ENCODE results near the gene BLM.

Gene BLM

GRCh38 chr15:90857883-90858443, 140.8 kb downstream of the BLM start:
- TF ChIP-seq ZFX (IDR thresholded peaks at IDR 0.05; ENCODE audit: borderline replicate concordance): no peak
- TF ChIP-seq, protein P1, sequence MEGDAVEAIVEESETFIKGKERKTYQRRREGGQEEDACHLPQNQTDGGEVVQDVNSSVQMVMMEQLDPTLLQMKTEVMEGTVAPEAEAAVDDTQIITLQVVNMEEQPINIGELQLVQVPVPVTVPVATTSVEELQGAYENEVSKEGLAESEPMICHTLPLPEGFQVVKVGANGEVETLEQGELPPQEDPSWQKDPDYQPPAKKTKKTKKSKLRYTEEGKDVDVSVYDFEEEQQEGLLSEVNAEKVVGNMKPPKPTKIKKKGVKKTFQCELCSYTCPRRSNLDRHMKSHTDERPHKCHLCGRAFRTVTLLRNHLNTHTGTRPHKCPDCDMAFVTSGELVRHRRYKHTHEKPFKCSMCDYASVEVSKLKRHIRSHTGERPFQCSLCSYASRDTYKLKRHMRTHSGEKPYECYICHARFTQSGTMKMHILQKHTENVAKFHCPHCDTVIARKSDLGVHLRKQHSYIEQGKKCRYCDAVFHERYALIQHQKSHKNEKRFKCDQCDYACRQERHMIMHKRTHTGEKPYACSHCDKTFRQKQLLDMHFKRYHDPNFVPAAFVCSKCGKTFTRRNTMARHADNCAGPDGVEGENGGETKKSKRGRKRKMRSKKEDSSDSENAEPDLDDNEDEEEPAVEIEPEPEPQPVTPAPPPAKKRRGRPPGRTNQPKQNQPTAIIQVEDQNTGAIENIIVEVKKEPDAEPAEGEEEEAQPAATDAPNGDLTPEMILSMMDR (IDR thresholded peaks at IDR 0.05): no peak

GRCh38 chr15:90859234-90860131, 142.3 kb downstream of the BLM start:
- no peak for TF ChIP-seq ZFX (IDR thresholded peaks at IDR 0.05; ENCODE audit: borderline replicate concordance)
- TF ChIP-seq, protein P1 (IDR thresholded peaks at IDR 0.05): no peak
- H3K27ac ChIP-seq: peak overlapping the region; percentile 86

More at GRCh38 chr15:90857883-90858443, 140.8 kb downstream of the BLM start:
- H3K27ac ChIP-seq: no peak overlapping the region

- TF ChIP-seq ZFX (IDR thresholded peaks at IDR 0.05; ENCODE audit: borderline replicate concordance): no peak
- TF ChIP-seq, protein P1 (IDR thresholded peaks at IDR 0.05): no peak
- peak overlapping the region; percentile 86 for H3K27ac ChIP-seq
Measured at GRCh38 chr15:90860450-90860849, 143.3 kb downstream of the BLM start.

GRCh38 chr15:90860942-90861675, 144.0 kb downstream of the BLM start:
- peak overlapping the region; percentile 86 for H3K27ac ChIP-seq
- TF ChIP-seq, protein P1 (IDR thresholded peaks at IDR 0.05): no peak
- no peak for TF ChIP-seq ZFX (IDR thresholded peaks at IDR 0.05; ENCODE audit: borderline replicate concordance)

DNA sequence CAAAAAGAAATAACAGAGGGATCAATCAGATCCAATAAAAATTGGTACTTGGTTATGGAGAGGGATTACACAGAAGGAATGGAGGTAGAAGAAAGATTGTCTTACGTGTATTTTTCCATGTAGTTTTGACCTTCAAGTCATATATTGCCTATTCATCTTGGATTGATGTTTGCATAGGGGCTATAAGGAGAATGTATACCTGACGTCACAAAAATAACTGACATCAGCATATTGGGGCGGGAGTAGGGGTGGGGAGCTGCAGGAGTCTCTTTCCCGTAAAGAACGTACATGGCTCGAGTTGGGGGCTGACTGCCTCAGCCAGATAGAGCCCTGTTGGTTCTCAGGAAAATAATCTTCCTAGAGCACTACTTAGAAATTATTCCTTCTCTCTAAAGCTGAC, 145.3 kb downstream of the BLM start:
- no peak for TF ChIP-seq ZFX (IDR thresholded peaks at IDR 0.05; ENCODE audit: borderline replicate concordance)
- TF ChIP-seq, protein P1 (IDR thresholded peaks at IDR 0.05): no peak
- peak overlapping the region; percentile 86 for H3K27ac ChIP-seq

GRCh38 chr15:90862964-90863778, 146.0 kb downstream of the BLM start:
- H3K27ac ChIP-seq: peak overlapping the region; percentile 86
- no peak for TF ChIP-seq ZFX (IDR thresholded peaks at IDR 0.05; ENCODE audit: borderline replicate concordance)
- TF ChIP-seq, protein P1 (IDR thresholded peaks at IDR 0.05): no peak

All from 22Rv1 (cell line).